Right ventricle myocardium inferior (tissue), 1 donor: ENCODE data around the gene CABP5. TPM values are rescaled to one million over a fixed set of nuclear protein-coding genes. Genes with fewer than 3 reads are reported as not detected.

ENCODE experiments used
- total RNA-seq: library from RNA; stranded (reverse); fragmentation: NEBNext Ultra II Directional; extraction: Animal tissue kit (Norgen Biotek cat#: 25700); gene quantifications from one replicate; pipeline ENCODE4 v1.2.1, GENCODE V29; 2021
- donor health status: DM: no; HTN: yes; CAD: no; lungs with severe emphysema.

CABP5 gene
- total RNA-seq, 1 donor from 2014 or later, result not detected

Other genes starting within 250 kb of the CABP5 start
- gene TPRX1, start 239.5 kb downstream of the CABP5 start, total RNA-seq, result not detected
- gene CRX, start 222.1 kb downstream of the CABP5 start, total RNA-seq, result not detected
- gene TPRX2, start 184.8 kb downstream of the CABP5 start, total RNA-seq, result not detected
- gene SULT2A1, start 157.8 kb downstream of the CABP5 start, total RNA-seq, result not detected
- gene BSPH1, start 51.9 kb downstream of the CABP5 start, total RNA-seq, result not detected
- gene ELSPBP1, start 49.4 kb downstream of the CABP5 start, total RNA-seq, result not detected
- 40.8 TPM for gene PLA2G4C, start 66.7 kb upstream of the CABP5 start, total RNA-seq
- gene LIG1, start 126.3 kb upstream of the CABP5 start, total RNA-seq, result 3.3 TPM
- 6.6 TPM for gene ZSWIM9, start 126.6 kb upstream of the CABP5 start, total RNA-seq
- 34.5 TPM for gene CARD8, start 211.8 kb upstream of the CABP5 start, total RNA-seq
- 0.78 TPM for gene ZNF114, start 226.0 kb upstream of the CABP5 start, total RNA-seq